Adrenal gland (tissue), 5 donors: ENCODE data around the gene ATP12A.

Experiments used
- POLR2A ChIP-seq, 2 donors: fragments of 450-650 bp; IDR thresholded peaks; one replicate each; pipeline ENCODE4 v1.6.1; 2017; ENCODE audit warnings: antibody characterized with exemption in 2 of 2, mild to moderate bottlenecking in 2 of 2, moderate library complexity in 1 of 2
- TF ChIP-seq, protein P1 (sequence below), 6 experiments: fragments of 450-650 bp in 4 of 6; fragments of 200-600 bp in 2 of 6; sonication (generic) in 1 of 6; IDR thresholded peaks; 1 replicate in 5 of 6; 2 replicates in 1 of 6; pipeline versions ENCODE4 v1.5.1 to v1.8.0; 2016 to 2021; ENCODE audit warnings: antibody characterized with exemption in 6 of 6, mild to moderate bottlenecking in 2 of 6, moderate library complexity in 1 of 6
- donor health status: DM: no; HTN: no; CAD: no.

DNA sequence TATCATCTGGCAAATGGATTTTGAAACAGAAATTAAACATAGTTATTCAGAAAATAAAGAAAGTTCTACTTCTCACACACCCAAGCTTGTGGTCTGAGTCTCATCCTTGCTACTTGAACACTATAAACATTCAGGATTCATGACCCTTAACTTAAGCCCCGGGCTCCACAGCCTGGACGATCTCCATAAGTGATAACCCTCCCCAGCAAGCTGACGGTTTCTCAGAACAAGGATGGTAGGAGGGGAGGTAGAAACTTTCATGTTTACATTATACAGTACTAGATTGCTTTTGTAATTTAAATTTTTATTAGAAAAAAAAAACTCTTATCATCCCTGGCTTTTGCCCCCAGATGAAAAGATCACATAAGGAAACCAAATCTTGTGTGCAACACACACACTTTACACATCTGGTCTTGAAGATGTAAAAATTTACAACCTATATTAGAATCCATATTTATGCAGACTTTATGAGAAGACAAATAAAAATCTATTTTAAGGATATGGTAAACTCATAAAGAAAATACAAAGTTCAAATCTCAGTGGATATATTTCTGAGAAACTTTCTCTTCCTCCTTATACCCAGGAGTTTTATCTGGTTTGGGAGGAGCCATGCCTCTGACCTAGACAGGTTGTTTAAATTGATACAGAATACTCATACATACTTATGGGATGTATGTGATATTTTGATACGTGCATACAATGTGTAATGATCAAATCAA lies 20.0 kb upstream of the ATP12A start:
- TF ChIP-seq, protein P1, sequence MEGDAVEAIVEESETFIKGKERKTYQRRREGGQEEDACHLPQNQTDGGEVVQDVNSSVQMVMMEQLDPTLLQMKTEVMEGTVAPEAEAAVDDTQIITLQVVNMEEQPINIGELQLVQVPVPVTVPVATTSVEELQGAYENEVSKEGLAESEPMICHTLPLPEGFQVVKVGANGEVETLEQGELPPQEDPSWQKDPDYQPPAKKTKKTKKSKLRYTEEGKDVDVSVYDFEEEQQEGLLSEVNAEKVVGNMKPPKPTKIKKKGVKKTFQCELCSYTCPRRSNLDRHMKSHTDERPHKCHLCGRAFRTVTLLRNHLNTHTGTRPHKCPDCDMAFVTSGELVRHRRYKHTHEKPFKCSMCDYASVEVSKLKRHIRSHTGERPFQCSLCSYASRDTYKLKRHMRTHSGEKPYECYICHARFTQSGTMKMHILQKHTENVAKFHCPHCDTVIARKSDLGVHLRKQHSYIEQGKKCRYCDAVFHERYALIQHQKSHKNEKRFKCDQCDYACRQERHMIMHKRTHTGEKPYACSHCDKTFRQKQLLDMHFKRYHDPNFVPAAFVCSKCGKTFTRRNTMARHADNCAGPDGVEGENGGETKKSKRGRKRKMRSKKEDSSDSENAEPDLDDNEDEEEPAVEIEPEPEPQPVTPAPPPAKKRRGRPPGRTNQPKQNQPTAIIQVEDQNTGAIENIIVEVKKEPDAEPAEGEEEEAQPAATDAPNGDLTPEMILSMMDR (IDR thresholded peaks at IDR 0.05), result no peak
- no peak for TF ChIP-seq POLR2A (IDR thresholded peaks at IDR 0.05)
